A673 (cell line): ENCODE measurements around the gene ATE1.

Experiments
- EZH2 ChIP-seq: fragments of 200-600 bp; sonication (generic); IDR thresholded peaks from 2 replicates; pipeline ENCODE4 v1.6.1; 2017; ENCODE audit warnings: borderline replicate concordance, low read depth, mild to moderate bottlenecking, mixed read lengths, antibody characterized with exemption, low read length; ENCODE audit not compliant: poor library complexity, severe bottlenecking
- TF ChIP-seq, protein P1 (sequence below): fragments of 300-800, 200-600 bp; sonication (generic); conservative IDR thresholded peaks from 2 replicates; pipeline ENCODE4 v1.5.1; 2017; ENCODE audit warnings: low read depth, mild to moderate bottlenecking, antibody characterized with exemption, low read length, moderate library complexity, mixed read lengths

DNA sequence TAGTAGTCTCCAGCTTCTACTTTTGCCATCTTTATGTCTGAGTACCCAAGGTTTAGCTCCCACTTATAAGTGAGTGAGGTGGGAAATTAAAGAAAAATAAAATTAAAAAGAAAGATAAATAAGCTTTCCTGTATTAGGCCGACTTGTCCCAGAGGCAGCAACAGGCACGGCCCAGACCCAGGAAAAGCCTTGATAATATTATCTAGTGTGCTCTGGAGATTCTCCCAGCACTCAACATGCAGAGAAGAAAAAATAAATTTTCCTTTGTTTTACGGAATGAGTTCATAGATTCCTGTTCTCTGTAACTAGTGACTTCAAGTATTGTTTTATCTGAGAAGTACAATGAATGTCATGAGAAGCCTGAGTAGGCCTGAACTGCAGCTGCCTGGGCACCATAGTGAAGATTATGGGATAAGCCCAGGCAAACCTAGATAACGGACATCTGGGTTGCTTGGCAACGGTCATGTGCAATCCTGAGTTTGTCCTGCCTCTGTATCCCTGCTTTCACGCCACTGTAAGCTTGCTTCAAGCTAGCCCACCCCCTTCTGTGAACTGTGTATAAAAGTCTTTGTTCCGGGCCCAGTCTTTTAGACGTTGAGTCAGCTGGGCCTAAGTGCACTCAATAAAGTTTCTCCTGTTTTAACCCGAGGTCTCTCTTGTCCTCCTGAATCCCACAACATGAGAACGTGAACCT is 6.4 kb downstream of the ATE1 start:
- TF ChIP-seq, protein P1, sequence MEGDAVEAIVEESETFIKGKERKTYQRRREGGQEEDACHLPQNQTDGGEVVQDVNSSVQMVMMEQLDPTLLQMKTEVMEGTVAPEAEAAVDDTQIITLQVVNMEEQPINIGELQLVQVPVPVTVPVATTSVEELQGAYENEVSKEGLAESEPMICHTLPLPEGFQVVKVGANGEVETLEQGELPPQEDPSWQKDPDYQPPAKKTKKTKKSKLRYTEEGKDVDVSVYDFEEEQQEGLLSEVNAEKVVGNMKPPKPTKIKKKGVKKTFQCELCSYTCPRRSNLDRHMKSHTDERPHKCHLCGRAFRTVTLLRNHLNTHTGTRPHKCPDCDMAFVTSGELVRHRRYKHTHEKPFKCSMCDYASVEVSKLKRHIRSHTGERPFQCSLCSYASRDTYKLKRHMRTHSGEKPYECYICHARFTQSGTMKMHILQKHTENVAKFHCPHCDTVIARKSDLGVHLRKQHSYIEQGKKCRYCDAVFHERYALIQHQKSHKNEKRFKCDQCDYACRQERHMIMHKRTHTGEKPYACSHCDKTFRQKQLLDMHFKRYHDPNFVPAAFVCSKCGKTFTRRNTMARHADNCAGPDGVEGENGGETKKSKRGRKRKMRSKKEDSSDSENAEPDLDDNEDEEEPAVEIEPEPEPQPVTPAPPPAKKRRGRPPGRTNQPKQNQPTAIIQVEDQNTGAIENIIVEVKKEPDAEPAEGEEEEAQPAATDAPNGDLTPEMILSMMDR = no peak
- no peak for TF ChIP-seq EZH2
